Activated CD4-positive, alpha-beta T cell treated with anti-CD3 and anti-CD28 coated beads for 24 hours (primary cell): ENCODE data around the gene ABCD3.
"Not testable (repeated sequence)": the region's sequence is repeated elsewhere in the genome, so short reads cannot be mapped to it uniquely, and the experiment has no call there.

Experiments
- DNase-seq, 2 donors: peaks; one replicate each; pipeline ENCODE4 v3.0.0-alpha.2; 2020; ENCODE audit warnings: low read depth in 2 of 2

The ABCD3 gene

GRCh38 chr1:94550800-94551241, 132.6 kb downstream of the ABCD3 start:
- DNase-seq = no peak

- no peak for DNase-seq
Measured at GRCh38 chr1:94551449-94551848, 133.3 kb downstream of the ABCD3 start.

- no peak for DNase-seq
Measured at GRCh38 chr1:94552071-94552586, 133.9 kb downstream of the ABCD3 start.

- no peak for DNase-seq
Measured at GRCh38 chr1:94553323-94553730, 135.1 kb downstream of the ABCD3 start.

GRCh38 chr1:94553931-94554330, 135.7 kb downstream of the ABCD3 start:
- DNase-seq = no peak

- DNase-seq = no peak
Measured at GRCh38 chr1:94554580-94554979, 136.4 kb downstream of the ABCD3 start.

GRCh38 chr1:94555091-94555490, 136.9 kb downstream of the ABCD3 start:
- no peak for DNase-seq

- no peak for DNase-seq
Measured at GRCh38 chr1:94559921-94560320, 141.7 kb downstream of the ABCD3 start.

- DNase-seq = no peak
Measured at GRCh38 chr1:94560333-94560732, 142.1 kb downstream of the ABCD3 start.

- DNase-seq = no peak
Measured at GRCh38 chr1:94562519-94563260, 144.5 kb downstream of the ABCD3 start.

GRCh38 chr1:94565901-94566300, 147.7 kb downstream of the ABCD3 start:
- DNase-seq = no peak

GRCh38 chr1:94566436-94566835, 148.2 kb downstream of the ABCD3 start:
- DNase-seq = not testable (repeated sequence)

GRCh38 chr1:94567975-94568607, 149.9 kb downstream of the ABCD3 start:
- DNase-seq = not testable (repeated sequence)
